Measurements from ENCODE around the gene FABP6.
"Not testable (repeated sequence)": the region's sequence is repeated elsewhere in the genome, so short reads cannot be mapped to it uniquely, and the experiment has no call there.

Gene FABP6

DNA sequence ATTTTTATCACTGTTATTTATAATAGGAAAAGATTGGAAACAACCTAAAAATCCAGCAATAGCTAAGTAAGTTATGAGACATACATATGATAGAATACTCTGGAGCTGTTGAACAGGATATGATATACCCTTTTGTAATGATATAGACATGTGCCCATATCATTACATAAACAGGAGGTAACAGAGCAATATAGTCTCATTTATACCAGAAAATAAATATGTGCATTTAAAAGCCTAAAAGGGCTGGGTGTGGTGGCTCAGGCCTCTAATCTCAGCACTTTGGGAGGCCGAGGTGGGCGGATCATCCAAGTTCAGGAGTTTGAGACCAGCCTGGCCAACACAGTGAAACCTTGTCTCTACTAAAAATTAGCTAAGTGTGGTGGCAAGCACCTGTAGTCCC lies 2.3 kb upstream of the FABP6 start:
- DNase-seq = no peak

GRCh38 chr5:160230686-160231527 lies 1.6 kb downstream of the FABP6 start:
- DNase-seq = no peak

GRCh38 chr5:160231783-160232342 lies 2.6 kb downstream of the FABP6 start:
- no peak for DNase-seq

DNA sequence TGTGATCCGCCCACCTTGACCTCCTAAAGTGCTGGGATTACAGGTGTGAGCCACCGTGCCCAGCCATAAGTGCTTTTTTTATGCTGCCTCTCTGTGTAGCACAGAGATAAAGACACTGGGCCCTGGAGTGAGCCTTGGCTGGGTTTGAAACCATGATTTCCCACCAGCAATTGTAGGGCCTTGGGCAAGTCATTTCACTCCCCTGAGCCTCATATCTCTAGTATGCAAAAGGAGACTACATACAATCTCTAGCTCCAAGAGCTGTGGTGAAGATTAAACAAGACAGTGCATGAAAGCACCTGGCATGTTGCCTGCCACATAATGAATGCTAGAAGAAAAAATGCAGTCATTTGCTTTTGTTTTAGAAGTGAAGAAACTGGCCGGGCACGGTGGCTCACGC lies 3.9 kb downstream of the FABP6 start:
- no peak for DNase-seq

DNA sequence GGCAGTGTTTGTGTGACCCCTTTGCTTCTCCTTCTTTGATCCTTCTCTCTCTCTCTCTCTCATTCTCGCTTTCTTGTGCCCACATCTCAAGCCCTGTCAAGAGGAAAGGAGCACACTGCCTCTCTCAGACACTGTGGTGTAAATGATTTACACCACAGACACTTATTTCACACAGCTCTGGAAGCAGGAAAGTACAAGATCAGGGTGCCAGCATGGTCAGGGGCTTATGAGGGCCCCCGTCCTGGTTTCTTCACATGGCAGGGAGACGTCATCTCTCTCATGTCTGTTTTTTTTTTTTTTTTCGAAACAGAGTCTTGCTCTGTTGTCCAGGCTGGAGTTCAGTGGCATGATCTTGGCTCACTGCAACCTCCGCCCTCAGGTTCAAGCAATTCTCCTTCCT lies 6.4 kb downstream of the FABP6 start:
- no peak for DNase-seq

DNA sequence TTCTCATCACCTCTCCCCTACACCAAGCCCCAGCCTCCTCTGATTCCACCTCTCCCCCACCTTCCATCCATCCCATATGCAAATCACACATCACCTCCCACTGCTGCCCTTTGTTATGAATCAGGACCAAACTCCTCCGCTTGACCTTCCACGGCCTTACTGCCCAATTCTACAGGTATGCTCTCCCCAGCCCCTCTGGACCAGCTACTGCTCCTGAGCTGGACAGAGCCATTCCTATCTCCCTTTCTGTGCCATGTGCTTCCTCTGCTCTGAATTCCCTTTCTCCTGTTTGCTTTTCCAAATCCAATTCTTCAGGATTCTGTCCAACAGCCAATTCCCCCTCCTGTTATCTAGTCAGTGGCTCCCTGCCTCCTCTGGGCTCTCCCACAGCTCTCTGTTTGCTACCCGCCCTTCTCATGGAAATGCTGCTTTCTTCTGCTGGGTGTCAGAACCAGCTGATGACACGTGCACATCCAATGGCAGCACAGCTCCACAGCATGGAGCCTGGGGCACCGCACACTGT lies 8.3 kb downstream of the FABP6 start:
- DNase-seq = no peak

GRCh38 chr5:160240350-160240749 lies 11.0 kb downstream of the FABP6 start:
- no peak for DNase-seq

- DNase-seq = no peak
These were observed 12.8 kb downstream of the FABP6 start for GRCh38 chr5:160242145-160242544.

DNA sequence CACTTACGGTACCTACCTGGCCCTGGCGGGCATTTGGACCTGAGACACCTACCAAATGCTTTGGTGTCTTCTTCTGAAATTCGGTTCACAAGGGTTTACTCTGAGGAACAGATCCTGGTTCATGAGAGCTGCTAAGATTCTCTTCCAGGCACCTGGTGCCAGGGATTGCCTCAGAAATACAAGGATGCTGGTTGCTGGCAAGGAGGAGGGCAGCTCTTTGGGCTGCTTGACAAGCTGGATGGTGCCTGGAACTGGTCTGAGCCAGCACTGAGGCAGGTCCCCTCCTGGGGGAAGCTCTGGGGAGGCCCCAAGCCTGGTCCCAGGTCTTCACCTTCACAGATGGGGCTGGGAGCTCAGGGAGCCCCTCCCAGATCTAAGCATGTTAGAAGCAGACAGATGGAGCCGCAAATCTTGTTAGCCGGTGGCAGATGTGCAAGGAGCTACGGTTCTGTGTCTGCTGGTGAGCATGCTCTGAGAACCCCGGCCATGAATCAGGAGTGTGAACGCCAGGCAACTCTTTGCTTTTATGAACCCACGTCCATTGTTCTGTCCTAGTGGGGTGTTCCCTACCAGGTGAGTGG lies 16.3 kb downstream of the FABP6 start:
- DNase-seq = no peak

DNA sequence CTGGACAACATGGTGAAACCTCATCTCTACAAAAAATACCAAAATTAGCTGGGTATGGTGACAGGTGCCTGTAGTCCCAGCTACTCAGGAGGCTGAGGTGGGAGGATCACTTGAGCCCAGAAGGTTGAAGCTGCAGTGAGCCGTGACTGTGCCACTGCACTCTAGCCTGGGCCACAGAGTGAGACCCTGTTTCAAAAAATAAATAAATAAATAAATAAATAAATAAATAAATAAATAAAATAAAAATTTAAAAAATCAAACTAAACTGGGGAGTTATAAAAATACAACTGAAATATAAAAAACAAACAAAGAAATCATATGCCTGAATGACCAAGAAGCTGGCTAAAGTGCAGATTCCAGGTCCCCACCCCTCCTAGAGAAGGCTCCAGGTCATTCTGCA lies 20.3 kb downstream of the FABP6 start:
- not testable (repeated sequence) for DNase-seq

GRCh38 chr5:160250226-160250625 lies 20.9 kb downstream of the FABP6 start:
- DNase-seq = no peak

- no peak for DNase-seq
These were observed 21.5 kb downstream of the FABP6 start for GRCh38 chr5:160250826-160251225.

DNA sequence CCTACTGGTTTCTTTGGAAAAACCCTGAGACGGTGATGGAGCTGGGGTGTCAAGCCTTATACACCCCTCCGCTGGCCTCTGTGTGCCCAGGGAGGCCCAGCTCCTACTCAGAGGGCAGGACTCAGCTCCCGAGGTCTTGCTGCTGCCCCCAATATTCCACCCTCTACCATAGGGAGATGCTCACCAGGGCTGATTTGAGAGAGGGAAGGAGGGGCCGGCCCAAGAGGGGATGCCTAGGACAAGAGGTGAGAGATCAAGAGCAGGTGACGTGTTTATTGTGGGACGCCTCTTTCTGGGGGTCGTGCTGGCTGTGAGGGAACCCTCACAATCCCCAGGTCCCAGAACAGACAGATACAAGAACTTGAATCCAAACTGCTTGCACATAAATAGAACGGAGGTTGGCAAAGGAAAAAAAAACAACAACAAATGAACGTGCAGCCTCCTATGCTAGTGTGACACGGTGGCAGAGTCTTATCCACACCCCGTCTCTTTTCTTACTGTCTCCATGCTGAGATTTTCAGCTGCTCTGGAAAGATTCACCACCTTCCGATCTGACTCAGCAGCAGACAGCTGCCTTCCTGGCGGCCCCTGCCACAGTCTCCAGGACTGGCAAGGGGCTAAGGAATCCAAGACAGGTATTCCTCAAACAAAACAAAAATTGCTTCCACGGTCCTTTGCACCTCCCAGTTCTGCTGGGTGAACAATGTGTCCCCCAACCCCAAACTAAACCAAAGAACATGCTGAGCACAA lies 22.3 kb downstream of the FABP6 start:
- no peak for DNase-seq

GRCh38 chr5:160252916-160253315 lies 23.6 kb downstream of the FABP6 start:
- no peak for DNase-seq

DNA sequence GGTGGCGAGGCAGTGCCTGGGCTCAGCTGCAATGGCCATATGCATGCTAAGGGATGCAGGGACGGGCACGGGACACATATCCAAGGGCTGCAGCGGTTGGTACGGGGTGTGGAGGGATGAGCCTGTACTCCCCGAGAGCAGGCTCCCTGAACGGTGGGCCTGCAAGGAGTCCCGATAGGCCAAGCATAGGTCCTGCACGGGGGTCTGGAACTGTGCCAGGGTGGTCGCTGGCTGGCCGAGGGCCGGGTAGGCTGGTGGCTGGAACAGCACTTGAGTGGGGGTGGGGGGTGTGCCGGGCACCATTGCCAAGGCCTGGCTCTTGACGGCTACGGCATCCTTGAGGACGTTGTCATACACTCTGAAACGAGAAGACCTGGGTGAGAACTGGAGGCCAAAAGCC lies 24.1 kb downstream of the FABP6 start:
- DNase-seq = no peak

DNA sequence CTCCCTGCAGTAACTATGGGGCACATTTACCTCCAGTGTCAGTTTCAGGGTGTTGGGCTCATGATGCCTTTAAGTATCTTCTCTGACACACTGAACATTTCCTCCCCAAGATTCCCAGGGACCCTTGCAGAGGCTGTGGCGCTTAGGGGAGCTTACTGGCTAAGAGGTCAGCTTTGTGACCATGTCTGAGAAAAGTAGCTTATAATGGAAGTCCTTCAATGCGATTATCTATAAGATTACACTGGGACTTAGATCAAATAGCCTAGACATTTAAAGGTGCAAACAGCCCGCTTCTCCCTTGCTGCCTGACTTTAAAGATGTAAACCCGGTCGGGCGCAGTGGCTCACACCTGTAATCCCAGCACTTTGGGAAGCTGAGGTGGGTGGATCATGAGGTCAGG lies 25.4 kb downstream of the FABP6 start:
- DNase-seq = no peak

GRCh38 chr5:160259341-160259740 lies 30.0 kb downstream of the FABP6 start:
- no peak for DNase-seq

GRCh38 chr5:160260006-160260775 lies 30.9 kb downstream of the FABP6 start:
- DNase-seq = no peak

DNA sequence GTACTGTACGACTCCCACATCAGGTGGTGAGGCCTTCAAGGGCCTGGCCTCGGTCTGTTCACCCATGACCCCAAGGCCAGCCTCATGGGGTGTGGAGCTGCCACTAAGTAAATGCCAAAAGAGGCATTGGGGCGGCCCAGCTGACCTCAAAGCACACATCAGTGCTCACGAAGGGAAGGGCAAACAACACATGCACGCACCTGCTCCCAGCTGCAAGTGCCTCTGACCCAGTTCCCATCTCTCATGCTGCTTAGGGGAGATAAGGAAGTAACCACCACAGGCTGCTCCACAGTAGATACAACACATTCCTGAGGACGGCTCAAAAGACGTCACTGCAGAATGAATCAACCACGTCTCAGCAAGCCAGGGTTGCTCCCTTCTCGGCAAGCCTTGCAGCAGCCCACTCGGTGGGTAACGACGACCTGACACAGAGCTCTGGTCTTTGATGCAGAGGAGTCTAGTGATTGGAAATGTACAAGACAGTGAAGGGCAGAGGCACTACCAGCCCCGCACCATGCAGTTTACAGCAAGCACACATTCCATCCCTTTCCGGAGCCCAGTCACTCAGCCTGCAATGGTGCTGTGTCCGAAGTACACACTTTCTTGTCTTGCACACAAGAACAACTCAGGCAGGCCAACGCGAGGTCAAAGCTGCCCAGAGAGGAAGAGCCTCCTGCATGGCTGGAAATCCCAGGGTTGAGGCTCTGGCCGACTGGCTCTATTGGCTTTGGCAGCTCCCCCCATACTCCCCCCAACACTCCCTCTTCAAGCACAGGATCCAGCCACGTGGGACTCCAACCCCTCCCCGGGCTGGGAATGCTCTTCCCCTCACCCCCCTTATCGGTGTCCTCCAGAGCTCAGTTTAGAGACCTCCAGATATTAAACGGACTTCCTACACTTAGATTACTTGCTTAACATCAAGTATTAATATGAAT lies 31.8 kb downstream of the FABP6 start:
- no peak for DNase-seq

DNA sequence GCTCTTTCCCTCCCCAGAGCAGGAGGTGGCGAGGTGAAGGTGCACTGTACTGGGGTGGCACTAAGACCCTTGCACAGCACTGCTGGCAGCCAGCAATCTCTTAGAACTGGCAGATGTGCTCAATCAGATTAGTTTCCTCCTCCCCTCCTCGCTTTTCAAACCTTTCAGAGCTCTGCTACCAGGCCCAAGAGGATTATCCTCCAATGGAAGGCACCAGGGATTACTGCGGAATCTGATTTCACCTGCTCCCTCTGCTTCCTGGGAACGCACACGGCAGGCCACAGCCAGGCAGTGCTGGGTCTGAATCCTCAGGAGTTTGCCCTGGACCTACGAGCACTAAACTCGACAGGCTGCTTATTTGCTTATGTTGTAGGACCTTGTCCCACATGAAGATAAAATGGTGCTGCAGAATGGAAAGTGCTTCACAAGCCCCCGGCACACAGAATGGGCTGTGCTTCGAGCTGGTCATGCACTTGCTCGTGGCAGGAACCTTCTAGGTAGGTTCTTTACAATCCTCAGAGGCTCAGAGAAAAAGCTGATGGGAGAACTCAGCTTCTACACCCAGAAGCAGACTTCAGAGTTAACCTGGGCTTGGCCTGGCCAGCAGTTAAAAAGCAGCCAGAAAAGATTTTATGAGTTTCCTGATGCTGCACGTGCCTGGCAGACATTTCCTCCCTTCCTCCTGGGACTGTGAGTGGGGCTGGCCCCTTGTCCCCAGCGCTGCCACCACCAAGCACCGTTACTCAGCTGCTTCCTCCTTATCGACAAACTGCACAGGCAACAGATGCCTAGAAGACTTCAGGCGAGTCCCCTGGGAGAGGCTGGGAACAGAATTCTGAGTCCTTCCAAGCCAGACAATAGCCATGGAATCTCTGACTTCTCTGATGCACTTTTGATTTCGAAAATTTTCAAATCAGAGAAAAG lies 33.1 kb downstream of the FABP6 start:
- no peak for DNase-seq
